Fibroblast of skin of left quadriceps (primary cell): Measurements from ENCODE around the gene TRAPPC10.
A peak's percentile ranks its signal among the peaks of the same experiment; 100 is the strongest.

Experiments
- DNase-seq, 2 experiments: peaks; one replicate each; pipeline ENCODE4 v3.0.0-alpha.2; 2013; ENCODE audit warnings: low read depth in 2 of 2

Gene TRAPPC10

GRCh38 chr21:44005071-44005470, 7.0 kb upstream of the TRAPPC10 start:
- DNase-seq: no peak

GRCh38 chr21:44005593-44005992, 6.5 kb upstream of the TRAPPC10 start:
- DNase-seq: no peak

GRCh38 chr21:44006017-44006619, 6.0 kb upstream of the TRAPPC10 start:
- peak; percentile 21 to 32 for DNase-seq

GRCh38 chr21:44006656-44007055, 5.5 kb upstream of the TRAPPC10 start:
- peak; percentile 11 to 14 for DNase-seq

GRCh38 chr21:44010429-44010828, 1.7 kb upstream of the TRAPPC10 start:
- no peak for DNase-seq

GRCh38 chr21:44011123-44011522, 986 bp upstream of the TRAPPC10 start:
- DNase-seq: no peak

- DNase-seq: no peak
These were observed 618 bp downstream of the TRAPPC10 start for GRCh38 chr21:44012474-44013379.

DNA sequence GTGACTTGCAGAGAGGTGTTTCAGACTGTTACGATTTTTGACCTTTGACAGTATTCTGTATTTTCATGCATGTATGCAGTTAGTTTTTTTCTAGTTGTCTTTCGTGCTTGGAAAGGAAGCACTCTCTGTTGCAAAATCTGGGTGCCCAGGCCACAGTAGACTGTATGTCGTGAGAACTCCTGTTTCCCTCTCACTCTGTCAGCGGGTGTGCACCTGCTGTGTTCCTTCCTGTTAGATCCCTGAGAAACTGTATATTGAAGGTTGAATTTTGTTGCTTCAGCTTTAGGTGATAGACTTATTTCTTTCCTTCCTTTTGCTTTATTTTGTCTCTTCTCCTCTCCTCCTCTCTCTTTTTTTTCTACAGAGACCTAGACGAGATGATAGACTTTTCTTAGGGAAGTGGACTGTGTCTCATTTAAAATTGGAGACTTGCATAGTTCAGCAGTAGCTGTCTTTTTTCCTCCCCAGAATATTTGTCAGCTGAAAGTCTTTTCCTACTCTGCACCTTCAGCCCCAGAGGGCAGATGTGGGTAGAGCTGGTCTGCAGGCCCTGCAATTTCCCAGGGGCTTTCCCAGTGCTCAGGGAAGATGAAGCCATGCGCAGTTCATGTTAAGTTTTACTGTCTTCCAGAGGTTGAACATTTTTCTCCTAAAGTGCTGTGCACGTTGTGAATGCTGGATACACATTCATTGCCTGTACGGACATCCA, 1.4 kb downstream of the TRAPPC10 start:
- DNase-seq: no peak

DNA sequence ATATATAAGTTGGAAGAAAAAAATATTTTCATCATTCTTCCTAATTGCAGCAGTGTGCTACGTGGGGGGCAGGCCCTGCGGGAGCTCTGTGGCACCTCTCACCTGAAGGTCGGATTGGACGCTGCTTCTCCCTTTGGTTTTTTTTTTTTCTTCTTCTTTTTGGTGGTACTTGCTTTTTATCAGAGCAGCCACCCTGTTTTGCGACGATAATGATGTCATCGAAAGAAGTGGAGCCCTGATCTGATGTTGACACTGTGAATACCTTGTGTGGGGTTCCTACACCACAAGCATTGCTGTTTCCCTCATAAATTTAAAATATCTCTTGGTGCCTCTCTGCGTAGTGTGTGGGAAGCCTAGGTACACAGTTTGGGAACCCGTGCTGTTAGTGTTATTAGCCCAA, 5.5 kb downstream of the TRAPPC10 start:
- DNase-seq: no peak

GRCh38 chr21:44018127-44018526, 6.0 kb downstream of the TRAPPC10 start:
- no peak for DNase-seq

DNA sequence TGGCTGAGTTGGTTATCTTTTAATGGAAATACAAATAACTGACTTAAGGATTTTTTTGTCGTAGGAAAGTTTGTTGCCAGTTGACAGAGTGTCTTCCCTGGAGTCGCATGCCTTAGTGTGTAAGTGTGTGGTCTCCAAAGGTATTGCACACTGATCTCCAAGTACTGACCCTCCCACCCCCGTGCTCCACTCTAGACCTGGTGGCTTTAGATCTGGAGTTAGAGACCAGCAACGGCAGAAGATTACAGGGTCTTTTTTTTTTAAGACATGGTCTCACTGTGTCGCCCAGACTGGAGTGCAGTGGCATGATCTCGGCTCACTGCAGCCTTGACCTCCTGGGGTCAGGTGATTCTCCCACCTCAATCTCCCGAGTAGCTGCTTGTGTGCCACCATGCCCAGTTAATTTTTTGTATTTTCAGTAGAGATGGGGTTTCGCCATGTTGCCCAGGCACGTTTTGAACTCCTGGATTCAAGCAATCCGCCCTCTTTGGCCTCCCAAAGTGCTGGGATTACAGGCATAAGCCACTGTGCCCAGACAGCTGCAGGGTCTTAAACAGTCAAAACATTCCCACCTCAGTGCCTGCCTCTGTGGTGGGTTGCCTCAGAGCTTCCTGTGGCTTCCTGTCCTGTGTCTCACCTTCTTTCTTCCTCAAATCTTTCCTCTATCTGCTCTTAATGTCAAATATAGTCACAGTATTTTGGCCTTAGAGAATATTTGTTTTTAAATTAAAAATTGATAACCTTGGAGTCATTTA, 6.9 kb downstream of the TRAPPC10 start:
- no peak for DNase-seq

DNA sequence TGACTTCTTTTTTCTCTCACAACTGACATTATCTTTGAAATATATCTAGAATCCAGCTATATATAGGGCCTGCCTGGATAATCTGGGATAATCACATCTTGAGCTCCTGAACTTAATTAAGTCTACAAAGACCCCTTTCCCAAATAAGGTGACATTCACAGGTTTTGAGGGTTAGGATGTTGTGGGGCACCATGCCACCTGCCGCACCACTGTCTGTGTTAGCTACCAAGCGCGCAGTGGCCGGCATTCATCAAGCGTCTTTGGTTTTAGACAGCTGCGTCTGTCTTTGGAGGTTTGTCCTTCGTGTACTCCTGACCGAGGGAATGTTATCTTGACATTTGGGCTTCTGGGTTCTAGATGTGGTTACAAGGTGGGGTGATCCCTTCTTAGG, 7.5 kb downstream of the TRAPPC10 start:
- no peak for DNase-seq

- no peak for DNase-seq
These were observed 8.4 kb downstream of the TRAPPC10 start for GRCh38 chr21:44020551-44020950.

GRCh38 chr21:44021064-44021463, 9.0 kb downstream of the TRAPPC10 start:
- no peak for DNase-seq

DNA sequence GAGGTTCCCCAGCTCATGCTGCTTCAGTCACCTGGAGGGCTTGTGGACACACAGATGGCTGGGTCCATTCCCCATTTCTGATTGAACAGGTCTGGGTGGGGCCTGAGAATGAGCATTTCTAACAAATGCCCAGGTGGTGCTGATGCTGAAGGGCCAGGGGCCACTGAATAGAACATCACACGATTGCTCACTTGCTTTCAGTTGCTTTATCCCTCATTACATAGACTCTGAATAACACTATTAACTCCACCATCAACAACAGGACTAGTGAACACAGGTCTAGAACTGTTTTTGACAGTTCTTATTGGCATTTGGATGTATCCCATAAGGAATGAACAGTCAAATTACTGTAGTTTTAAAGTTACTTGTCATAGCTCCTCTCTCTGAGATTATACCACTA, 12.1 kb downstream of the TRAPPC10 start:
- DNase-seq: no peak

GRCh38 chr21:44024887-44025353, 12.8 kb downstream of the TRAPPC10 start:
- peak; percentile 11 for DNase-seq

DNA sequence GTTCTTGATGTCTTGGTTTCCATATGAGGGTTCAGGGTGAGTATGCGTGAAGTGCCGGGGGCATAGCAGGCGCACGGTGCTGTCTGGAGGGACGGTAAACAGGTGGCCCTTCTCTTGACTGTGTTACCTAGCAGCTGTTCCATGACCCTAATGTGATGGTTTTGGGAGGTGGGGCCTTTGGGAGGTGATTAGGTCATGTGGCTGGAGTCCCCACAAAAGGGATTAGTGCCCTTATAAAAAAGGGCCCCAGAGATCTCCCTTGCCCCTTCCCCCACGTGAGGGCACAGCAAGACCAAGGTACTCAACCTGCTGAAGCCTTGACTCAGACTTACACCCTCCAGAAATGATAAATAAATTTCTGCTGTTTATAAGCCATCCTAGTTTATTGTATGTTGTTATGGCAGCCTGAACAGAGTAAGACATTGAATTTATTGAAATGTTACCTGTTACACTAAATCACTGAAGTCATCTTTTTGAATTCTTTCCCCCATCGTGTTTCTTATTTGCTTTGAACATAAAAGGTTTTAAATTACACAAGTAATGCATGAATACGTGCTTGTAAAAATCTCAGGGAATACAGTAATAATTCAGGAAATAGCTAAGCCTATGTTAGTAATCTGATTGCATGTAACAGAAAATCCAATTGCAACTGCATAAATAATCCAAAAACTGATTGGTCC, 15.6 kb downstream of the TRAPPC10 start:
- no peak for DNase-seq

GRCh38 chr21:44028287-44028659, 16.2 kb downstream of the TRAPPC10 start:
- DNase-seq: no peak

GRCh38 chr21:44029460-44030087, 17.5 kb downstream of the TRAPPC10 start:
- DNase-seq: no peak

DNA sequence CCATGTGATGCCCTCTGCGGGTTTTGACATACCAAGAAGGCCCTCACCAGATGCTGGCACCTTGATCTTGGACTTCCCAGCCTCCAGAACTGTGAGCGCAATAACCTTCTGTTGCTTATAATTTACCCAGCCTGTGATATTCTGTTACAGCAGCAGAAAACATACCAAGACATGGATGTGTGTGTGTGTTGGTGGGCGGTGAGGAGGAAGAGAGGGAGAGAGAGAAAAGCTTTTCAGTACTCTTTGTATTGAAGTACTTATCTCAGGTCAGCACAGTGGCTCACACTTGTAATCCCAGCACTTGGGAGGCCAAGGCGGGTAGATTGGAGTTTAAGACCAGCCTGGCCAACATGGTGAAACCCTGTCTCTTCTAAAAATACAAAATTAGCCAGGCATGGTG, 23.1 kb downstream of the TRAPPC10 start:
- no peak for DNase-seq

DNA sequence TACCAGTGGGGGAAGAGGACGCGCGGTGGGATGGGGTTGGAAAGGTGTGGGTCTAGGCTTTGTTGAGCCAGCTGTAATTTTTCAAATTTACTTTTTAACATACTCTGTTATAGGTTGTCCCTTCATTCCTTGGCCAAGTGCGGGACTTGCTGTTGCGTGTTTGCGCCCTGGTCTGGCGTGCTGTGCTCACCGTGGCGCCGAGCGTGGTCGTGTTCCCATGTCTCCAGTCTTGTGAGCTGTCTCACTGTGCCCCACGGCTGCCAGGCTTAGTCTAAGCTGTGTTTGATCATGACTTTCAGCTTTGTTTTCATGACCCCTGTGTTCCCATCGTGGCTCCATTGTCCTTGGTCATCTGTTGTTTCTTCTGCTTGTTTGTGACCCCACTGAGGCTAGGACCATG, 26.0 kb downstream of the TRAPPC10 start:
- DNase-seq: no peak
